A673 (cell line): ENCODE measurements around the gene ABCC9. TPM values are rescaled to one million over a fixed set of nuclear protein-coding genes. Genes with fewer than 3 reads are reported as not detected.

Experiments used
- BruUV-seq: library from RNA; stranded (reverse); fragments of 400-500 nt; replicated peaks from 2 replicates; lab custom pipeline; 2021; lab: Mats Ljungman, UMichigan
- CTCF ChIA-PET: fragments of 300-600 bp; sonication (Branson Sonifier 250); formaldehyde crosslinking; loops from one replicate; lab custom pipeline; 2022; ENCODE audit warnings: antibody characterized with exemption; lab: Charles Lee
- POLR2A ChIA-PET: fragments of 300-600 bp; sonication (Branson Sonifier 250); formaldehyde crosslinking; loops from one replicate; lab custom pipeline; 2022; ENCODE audit warnings: antibody characterized with exemption; ENCODE audit not compliant: low non-redundant PET; lab: Charles Lee
- DNase-seq: peaks from one replicate; pipeline ENCODE4 v3.0.0-alpha.2; 2015; ENCODE audit warnings: low spot score
- H3K27ac ChIP-seq: fragments of 200-600 bp; sonication (generic); 2 replicates; pipeline ENCODE4 v1.5.1; 2016; ENCODE audit warnings: mixed run types, low read depth, mild to moderate bottlenecking, mixed read lengths, antibody characterized with exemption, low read length; ENCODE audit not compliant: poor library complexity, severe bottlenecking
- H3K27me3 ChIP-seq: fragments of 200-600 bp; sonication (generic); replicated peaks from 2 replicates; pipeline ENCODE4 v1.6.1; 2017; ENCODE audit warnings: mixed run types, low read depth, mild to moderate bottlenecking, mixed read lengths, antibody characterized with exemption, low read length; ENCODE audit not compliant: insufficient read depth, poor library complexity
- H3K36me3 ChIP-seq: fragments of 200-600 bp; sonication (generic); 2 replicates; pipeline ENCODE4 v1.6.1; 2016; ENCODE audit warnings: mixed run types, mild to moderate bottlenecking, mixed read lengths, antibody characterized with exemption, low read length; ENCODE audit not compliant: insufficient read depth, poor library complexity, severe bottlenecking
- H3K4me1 ChIP-seq: fragments of 200-600 bp; sonication (generic); 2 replicates; pipeline ENCODE4 v1.6.1; 2017; ENCODE audit warnings: mixed run types, mild to moderate bottlenecking, mixed read lengths, antibody characterized with exemption, low read length; ENCODE audit not compliant: insufficient read depth, poor library complexity, severe bottlenecking
- H3K4me3 ChIP-seq: fragments of 200-600 bp; sonication (generic); 2 replicates; pipeline ENCODE4 v1.5.1; 2016; ENCODE audit warnings: low read depth, mixed run types, mild to moderate bottlenecking, mixed read lengths, low read length; ENCODE audit not compliant: poor library complexity, severe bottlenecking
- H3K9me3 ChIP-seq: fragments of 200-600 bp; sonication (generic); 2 replicates; pipeline ENCODE4 v1.6.1; 2016; ENCODE audit warnings: mixed run types, low read depth, mild to moderate bottlenecking, mixed read lengths, antibody characterized with exemption, low read length; ENCODE audit not compliant: poor library complexity, severe bottlenecking
- EZH2 ChIP-seq: fragments of 200-600 bp; sonication (generic); IDR thresholded peaks from 2 replicates; pipeline ENCODE4 v1.6.1; 2017; ENCODE audit warnings: borderline replicate concordance, low read depth, mild to moderate bottlenecking, mixed read lengths, antibody characterized with exemption, low read length; ENCODE audit not compliant: poor library complexity, severe bottlenecking
- intact Hi-C: fragments of 100-400 bp; cut with micrococcal nuclease; formaldehyde crosslinking; loops from one replicate; pipeline ENCODE4 v1.10.0; 2022; ENCODE audit not compliant: unreplicated experiment
- total RNA-seq: library from RNA; stranded (reverse); gene quantifications from 2 replicates; pipeline ENCODE4 v1.2.3, GENCODE V29; 2021
- TF ChIP-seq, protein P1 (sequence below): fragments of 300-800, 200-600 bp; sonication (generic); conservative IDR thresholded peaks from 2 replicates; pipeline ENCODE4 v1.5.1; 2017; ENCODE audit warnings: low read depth, mild to moderate bottlenecking, antibody characterized with exemption, low read length, moderate library complexity, mixed read lengths

Gene ABCC9
- total RNA-seq, 1 experiment from 2014 or later: not detected

DNA sequence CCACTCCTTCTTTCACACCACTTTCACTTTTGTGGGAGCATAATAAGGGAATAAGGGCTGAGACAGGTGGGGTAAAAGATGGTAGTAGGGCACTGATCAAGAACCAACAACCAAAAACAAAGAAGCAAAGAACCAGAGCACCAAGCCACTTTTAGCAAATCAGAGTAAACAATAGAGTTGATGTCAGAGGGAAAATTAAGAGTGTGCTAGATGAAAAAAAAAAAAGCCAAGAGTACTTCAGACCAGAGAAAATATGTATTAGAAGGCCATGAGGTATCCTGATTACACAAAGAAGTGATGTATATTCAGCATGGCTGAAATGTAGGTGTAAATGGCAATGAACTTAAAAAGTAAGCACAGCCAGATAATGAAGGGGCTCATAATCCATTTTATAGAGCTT, 75.4 kb downstream of the ABCC9 start:
- Histone ChIP-seq H3K27ac (no peak overlapping the region), H3K4me1 (no peaks in the 10 kb centered on the region), H3K36me3 (no peaks in the 10 kb centered on the region), H3K27me3 (no peaks in the 10 kb centered on the region), H3K9me3 (peaks cover 5% of the 10 kb centered on the region), H3K4me3 (no peak overlapping the region)
- no TSS peak for BruUV-seq
- POLR2A ChIA-PET: no interaction called here
- TF ChIP-seq, protein P1, sequence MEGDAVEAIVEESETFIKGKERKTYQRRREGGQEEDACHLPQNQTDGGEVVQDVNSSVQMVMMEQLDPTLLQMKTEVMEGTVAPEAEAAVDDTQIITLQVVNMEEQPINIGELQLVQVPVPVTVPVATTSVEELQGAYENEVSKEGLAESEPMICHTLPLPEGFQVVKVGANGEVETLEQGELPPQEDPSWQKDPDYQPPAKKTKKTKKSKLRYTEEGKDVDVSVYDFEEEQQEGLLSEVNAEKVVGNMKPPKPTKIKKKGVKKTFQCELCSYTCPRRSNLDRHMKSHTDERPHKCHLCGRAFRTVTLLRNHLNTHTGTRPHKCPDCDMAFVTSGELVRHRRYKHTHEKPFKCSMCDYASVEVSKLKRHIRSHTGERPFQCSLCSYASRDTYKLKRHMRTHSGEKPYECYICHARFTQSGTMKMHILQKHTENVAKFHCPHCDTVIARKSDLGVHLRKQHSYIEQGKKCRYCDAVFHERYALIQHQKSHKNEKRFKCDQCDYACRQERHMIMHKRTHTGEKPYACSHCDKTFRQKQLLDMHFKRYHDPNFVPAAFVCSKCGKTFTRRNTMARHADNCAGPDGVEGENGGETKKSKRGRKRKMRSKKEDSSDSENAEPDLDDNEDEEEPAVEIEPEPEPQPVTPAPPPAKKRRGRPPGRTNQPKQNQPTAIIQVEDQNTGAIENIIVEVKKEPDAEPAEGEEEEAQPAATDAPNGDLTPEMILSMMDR: no peak
- TF ChIP-seq EZH2: no peak
- DNase-seq: no peak
- CTCF ChIA-PET: no interaction called here
- intact Hi-C loops: no loop called here

DNA sequence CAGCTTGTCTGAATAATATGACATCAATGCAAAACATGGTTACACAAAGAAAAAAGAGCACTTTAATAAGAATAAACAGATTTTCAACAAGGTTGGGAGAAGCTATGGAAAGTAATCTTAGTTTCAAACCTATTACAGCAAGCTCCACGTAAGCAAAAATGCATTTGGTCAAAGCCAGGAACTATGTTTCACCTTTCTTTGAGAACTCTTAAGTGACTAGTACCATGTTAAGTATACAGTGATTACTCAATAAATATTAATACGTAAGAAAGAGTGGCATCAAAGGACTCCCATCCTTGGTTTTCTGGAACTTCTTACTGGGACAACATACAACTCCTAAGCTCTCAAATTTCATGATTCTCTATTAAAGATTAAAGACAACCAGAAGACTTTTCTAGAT, 80.7 kb downstream of the ABCC9 start:
- Histone ChIP-seq H3K4me3 (no peak overlapping the region), H3K9me3 (no peaks in the 10 kb centered on the region), H3K27me3 (no peaks in the 10 kb centered on the region), H3K27ac (no peak overlapping the region), H3K36me3 (no peaks in the 10 kb centered on the region), H3K4me1 (no peaks in the 10 kb centered on the region)
- no TSS peak for BruUV-seq
- ChIA-PET POLR2A (no interaction called here), CTCF (no interaction called here)
- TF ChIP-seq, protein P1: no peak
- TF ChIP-seq EZH2: no peak
- no peak for DNase-seq
- intact Hi-C loops: no loop called here

DNA sequence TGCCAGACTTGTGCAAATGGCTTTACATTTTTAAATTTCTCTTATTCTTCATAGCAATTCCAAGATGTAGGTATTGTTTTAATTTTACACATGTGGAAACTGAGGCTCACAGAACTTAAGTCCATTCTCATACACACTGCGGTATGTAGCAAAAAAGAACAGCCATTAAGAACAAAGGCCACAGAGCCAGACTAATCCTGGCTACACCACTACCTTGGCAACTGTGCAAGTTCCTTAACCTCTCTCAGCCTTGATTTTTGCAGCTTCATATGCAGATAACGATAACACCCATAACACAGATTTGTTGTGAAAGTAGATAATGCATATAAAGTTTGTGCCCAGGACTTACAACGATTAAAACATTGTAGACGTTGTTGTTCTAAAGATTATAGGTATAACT, 81.1 kb downstream of the ABCC9 start:
- Histone ChIP-seq H3K9me3 (no peaks in the 10 kb centered on the region), H3K36me3 (no peaks in the 10 kb centered on the region), H3K27me3 (no peaks in the 10 kb centered on the region), H3K4me1 (no peaks in the 10 kb centered on the region), H3K27ac (no peak overlapping the region), H3K4me3 (no peak overlapping the region)
- TF ChIP-seq, protein P1: no peak
- no peak for TF ChIP-seq EZH2
- BruUV-seq: no TSS peak
- no peak for DNase-seq
- CTCF ChIA-PET: no interaction called here
- POLR2A ChIA-PET: no interaction called here
- intact Hi-C loops: no loop called here
